ENCODE results near the gene DNAAF3.

Gene DNAAF3

DNA sequence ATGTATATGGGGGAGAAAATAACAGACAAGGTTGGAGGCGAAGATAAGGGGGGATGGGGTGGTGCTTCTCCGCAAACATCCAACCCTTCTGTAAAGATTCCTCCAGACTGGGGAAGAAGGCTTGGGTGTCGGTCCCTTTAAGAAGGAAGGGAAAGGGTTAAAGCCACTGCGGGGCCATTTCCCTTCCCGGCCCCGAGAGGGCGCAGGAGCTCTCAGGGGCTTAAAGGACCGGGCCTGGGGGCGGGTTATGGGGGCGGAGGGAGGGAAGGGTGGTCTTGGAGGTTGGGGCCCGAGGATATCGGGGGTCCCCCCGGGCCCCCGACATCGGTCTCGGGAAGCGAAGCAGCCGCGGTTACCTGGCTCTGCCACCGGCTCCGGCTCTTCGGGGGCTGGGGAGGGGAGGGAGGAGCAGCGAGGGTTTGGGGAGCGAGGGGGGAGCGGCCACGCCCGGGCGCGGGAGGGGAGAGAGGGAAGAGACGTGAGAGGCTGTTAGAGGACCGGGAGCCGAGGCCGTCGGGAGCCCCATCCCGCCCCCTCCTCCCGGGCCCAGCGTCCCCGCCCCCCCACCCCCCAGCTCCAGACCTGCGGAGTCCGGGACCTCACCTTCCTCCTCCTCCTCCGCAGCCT, 20.2 kb downstream of the DNAAF3 start:
- Histone ChIP-seq H2AFZ (ENCODE audit: low read depth, low read length) (0 out of 2 replicates have a peak overlapping the region, but pooled peaks have one; percentile 61), H3K27me3 (ENCODE audit: low read depth, low read length) (peaks cover 47% of the 10 kb centered on the region), H3K36me3 (replicated peaks; ENCODE audit: low read depth, low read length) (no peaks in the 10 kb centered on the region), H3K4me3 (ENCODE audit: low read length) (peak overlapping the region; percentile 82), H3K9me3 (ENCODE audit: insufficient read depth, low read length) (no peaks in the 10 kb centered on the region), H3K4me2 (ENCODE audit: low read length) (peak overlapping the region; percentile 79), H4K20me1 (ENCODE audit: insufficient read depth, low read length) (no peaks in the 10 kb centered on the region), H3K27ac (ENCODE audit: low read length) (no peak overlapping the region), H3K9ac (ENCODE audit: low read length) (peak overlapping the region; percentile 46; the same call in 1 of the 2 replicates), H3K79me2 (ENCODE audit: low read length) (no peaks in the 10 kb centered on the region), H3K4me1 (ENCODE audit: low read length) (peaks cover 15% of the 10 kb centered on the region)
- TF ChIP-seq, protein P1, sequence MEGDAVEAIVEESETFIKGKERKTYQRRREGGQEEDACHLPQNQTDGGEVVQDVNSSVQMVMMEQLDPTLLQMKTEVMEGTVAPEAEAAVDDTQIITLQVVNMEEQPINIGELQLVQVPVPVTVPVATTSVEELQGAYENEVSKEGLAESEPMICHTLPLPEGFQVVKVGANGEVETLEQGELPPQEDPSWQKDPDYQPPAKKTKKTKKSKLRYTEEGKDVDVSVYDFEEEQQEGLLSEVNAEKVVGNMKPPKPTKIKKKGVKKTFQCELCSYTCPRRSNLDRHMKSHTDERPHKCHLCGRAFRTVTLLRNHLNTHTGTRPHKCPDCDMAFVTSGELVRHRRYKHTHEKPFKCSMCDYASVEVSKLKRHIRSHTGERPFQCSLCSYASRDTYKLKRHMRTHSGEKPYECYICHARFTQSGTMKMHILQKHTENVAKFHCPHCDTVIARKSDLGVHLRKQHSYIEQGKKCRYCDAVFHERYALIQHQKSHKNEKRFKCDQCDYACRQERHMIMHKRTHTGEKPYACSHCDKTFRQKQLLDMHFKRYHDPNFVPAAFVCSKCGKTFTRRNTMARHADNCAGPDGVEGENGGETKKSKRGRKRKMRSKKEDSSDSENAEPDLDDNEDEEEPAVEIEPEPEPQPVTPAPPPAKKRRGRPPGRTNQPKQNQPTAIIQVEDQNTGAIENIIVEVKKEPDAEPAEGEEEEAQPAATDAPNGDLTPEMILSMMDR (IDR thresholded peaks at IDR 0.05; ENCODE audit: low read depth, low read length) = peak; percentile 83
- TF ChIP-seq EZH2phosphoT487 (IDR thresholded peaks at IDR 0.05; ENCODE audit: low read depth) = no peak

DNA sequence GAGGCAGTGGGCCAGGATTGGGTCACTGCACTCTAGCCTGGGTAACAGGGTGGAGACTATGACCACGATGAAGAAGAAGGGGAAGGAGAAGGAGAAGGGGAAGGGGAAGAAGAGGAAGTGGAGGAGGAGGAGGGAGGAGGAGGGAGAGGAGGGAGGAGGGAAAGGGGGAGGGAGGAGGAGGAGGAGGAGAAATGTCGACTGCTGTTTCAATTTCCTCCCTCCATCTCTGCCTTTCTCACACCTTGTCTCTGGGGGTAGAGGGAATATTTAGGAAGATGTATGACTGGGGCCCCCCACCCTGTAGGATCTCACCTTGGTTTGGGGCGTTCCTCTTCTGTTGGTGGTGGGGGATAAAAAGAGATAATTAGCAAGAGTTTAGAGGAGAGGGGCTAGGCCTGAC, 21.2 kb downstream of the DNAAF3 start:
- Histone ChIP-seq H3K4me2 (ENCODE audit: low read length) (peak overlapping the region; percentile 34), H3K79me2 (ENCODE audit: low read length) (no peaks in the 10 kb centered on the region), H3K9me3 (ENCODE audit: insufficient read depth, low read length) (no peaks in the 10 kb centered on the region), H3K4me3 (ENCODE audit: low read length) (peak overlapping the region; percentile 25), H3K27ac (ENCODE audit: low read length) (no peak overlapping the region), H3K4me1 (ENCODE audit: low read length) (peaks cover 15% of the 10 kb centered on the region), H3K27me3 (ENCODE audit: low read depth, low read length) (peaks cover 41% of the 10 kb centered on the region), H3K36me3 (replicated peaks; ENCODE audit: low read depth, low read length) (no peaks in the 10 kb centered on the region), H4K20me1 (ENCODE audit: insufficient read depth, low read length) (no peaks in the 10 kb centered on the region), H2AFZ (ENCODE audit: low read depth, low read length) (peak overlapping the region; percentile 63; the same call in 1 of the 2 replicates), H3K9ac (ENCODE audit: low read length) (no peak overlapping the region)
- TF ChIP-seq, protein P1 (IDR thresholded peaks at IDR 0.05; ENCODE audit: low read depth, low read length) = no peak
- TF ChIP-seq EZH2phosphoT487 (IDR thresholded peaks at IDR 0.05; ENCODE audit: low read depth) = no peak

DNA sequence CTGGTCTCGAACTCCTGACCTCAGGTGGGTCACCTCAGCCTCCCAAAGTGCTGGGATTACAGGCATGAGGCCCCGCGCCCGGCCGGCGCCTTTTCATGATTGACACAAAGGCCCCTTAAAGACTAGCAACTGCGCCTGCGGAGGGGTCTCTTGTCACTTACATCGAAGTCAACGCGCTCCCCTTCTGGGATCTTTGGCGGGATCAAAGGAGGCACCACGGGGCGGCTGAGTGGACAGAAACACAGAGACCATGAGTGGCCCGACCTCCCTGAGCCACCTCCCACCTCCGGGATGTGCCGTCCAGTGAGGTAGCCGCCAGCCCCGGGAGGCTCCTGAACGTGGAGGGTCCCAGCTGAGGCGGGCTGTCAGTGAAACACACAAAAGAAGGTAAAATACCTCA, 24.7 kb downstream of the DNAAF3 start:
- Histone ChIP-seq H3K27ac (ENCODE audit: low read length) (no peak overlapping the region), H3K4me2 (ENCODE audit: low read length) (peak overlapping the region; percentile 37), H3K36me3 (replicated peaks; ENCODE audit: low read depth, low read length) (no peaks in the 10 kb centered on the region), H3K9ac (ENCODE audit: low read length) (no peak overlapping the region), H3K27me3 (ENCODE audit: low read depth, low read length) (peaks cover 14% of the 10 kb centered on the region), H3K79me2 (ENCODE audit: low read length) (no peaks in the 10 kb centered on the region), H2AFZ (ENCODE audit: low read depth, low read length) (no peak overlapping the region), H3K9me3 (ENCODE audit: insufficient read depth, low read length) (no peaks in the 10 kb centered on the region), H4K20me1 (ENCODE audit: insufficient read depth, low read length) (no peaks in the 10 kb centered on the region), H3K4me1 (ENCODE audit: low read length) (peaks cover 13% of the 10 kb centered on the region), H3K4me3 (ENCODE audit: low read length) (no peak overlapping the region)
- no peak for TF ChIP-seq EZH2phosphoT487 (IDR thresholded peaks at IDR 0.05; ENCODE audit: low read depth)
- TF ChIP-seq, protein P1 (IDR thresholded peaks at IDR 0.05; ENCODE audit: low read depth, low read length) = no peak

DNA sequence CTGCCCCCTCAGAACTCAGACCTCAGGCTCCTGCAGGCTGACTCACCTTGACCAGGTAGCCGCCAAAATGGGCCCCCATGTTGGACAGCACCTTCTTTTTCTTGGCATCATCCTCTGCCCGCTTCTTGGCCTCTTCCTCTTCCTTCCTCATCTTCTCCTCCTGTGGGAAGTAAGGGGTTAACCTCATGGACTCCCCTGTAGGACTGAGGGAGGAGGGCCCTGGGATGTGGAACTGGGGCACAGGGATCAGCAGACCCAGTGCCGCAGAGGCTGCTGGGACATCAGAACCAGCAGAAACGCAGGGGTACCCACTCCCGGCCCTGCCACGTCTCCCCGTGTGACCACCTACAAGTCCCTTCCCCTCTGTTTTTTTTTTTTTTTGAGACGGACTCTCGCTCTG, 28.5 kb downstream of the DNAAF3 start:
- Histone ChIP-seq H3K4me3 (ENCODE audit: low read length) (no peak overlapping the region), H4K20me1 (ENCODE audit: insufficient read depth, low read length) (no peaks in the 10 kb centered on the region), H3K79me2 (ENCODE audit: low read length) (no peaks in the 10 kb centered on the region), H3K36me3 (replicated peaks; ENCODE audit: low read depth, low read length) (no peaks in the 10 kb centered on the region), H3K9me3 (ENCODE audit: insufficient read depth, low read length) (no peaks in the 10 kb centered on the region), H3K4me1 (ENCODE audit: low read length) (peaks cover 33% of the 10 kb centered on the region), H3K27me3 (ENCODE audit: low read depth, low read length) (peaks cover 15% of the 10 kb centered on the region), H3K4me2 (ENCODE audit: low read length) (no peak overlapping the region), H3K27ac (ENCODE audit: low read length) (no peak overlapping the region), H2AFZ (ENCODE audit: low read depth, low read length) (no peak overlapping the region), H3K9ac (ENCODE audit: low read length) (no peak overlapping the region)
- TF ChIP-seq EZH2phosphoT487 (IDR thresholded peaks at IDR 0.05; ENCODE audit: low read depth) = no peak
- TF ChIP-seq, protein P1 (IDR thresholded peaks at IDR 0.05; ENCODE audit: low read depth, low read length) = no peak
